KG1 (cell line): Measurements from ENCODE around the gene ITSN1.
"Not testable (repeated sequence)": the region's sequence is repeated elsewhere in the genome, so short reads cannot be mapped to it uniquely, and the experiment has no call there.

Experiments
- DNase-seq: peaks from one replicate; lab custom pipeline; 2025; lab: John Stamatoyannopoulos, UW

The ITSN1 gene

GRCh38 chr21:33682992-33683627, 40.8 kb downstream of the ITSN1 start:
- DNase-seq = no peak

DNA sequence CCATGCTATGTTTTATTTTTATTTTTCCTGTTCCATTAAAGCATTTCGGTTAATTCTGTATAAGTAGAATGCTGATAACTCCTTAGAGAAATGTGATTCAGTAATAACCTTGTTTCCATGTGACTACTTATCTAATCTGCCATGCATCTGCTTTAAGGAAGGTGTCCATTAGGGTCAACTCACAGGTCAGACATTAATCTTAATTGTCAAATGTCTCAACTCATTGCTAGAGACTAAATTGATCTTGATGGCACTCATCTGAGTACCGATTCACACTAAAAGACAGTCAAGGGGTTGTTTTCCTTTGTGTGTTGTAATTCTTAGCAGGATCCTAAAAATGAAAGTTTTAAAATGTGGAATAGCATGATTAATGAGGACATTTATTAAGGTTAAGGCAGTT, 41.8 kb downstream of the ITSN1 start:
- DNase-seq = no peak

DNA sequence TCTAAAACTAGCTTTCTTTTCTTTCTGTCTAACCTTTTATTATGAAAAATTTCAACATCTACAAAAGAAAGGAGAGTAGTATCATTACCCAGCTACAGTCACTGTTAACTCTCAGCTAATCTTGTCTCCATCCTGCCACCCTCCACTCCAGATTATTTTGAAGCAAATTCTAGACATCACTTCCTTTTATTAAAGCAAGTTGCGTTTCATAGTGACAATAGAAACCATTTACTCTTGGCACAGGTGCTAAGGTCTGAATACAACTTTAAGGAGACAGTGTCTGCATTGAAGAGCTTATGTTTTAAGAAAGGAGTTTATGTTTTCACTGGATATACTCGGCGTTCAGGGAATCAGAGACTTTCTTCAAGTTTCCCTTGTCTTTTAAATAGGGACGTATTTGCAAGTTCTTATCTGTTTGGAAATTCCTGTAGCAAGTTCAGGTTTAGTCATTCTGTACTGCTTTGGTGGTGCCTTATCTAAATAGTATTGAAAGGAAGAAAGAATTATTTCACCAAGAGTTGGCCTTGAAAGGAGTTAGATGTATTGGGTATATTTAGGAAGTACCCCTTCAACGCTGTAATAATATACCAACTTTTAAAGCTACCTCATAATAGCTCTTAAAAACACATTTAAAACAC, 42.7 kb downstream of the ITSN1 start:
- no peak for DNase-seq

DNA sequence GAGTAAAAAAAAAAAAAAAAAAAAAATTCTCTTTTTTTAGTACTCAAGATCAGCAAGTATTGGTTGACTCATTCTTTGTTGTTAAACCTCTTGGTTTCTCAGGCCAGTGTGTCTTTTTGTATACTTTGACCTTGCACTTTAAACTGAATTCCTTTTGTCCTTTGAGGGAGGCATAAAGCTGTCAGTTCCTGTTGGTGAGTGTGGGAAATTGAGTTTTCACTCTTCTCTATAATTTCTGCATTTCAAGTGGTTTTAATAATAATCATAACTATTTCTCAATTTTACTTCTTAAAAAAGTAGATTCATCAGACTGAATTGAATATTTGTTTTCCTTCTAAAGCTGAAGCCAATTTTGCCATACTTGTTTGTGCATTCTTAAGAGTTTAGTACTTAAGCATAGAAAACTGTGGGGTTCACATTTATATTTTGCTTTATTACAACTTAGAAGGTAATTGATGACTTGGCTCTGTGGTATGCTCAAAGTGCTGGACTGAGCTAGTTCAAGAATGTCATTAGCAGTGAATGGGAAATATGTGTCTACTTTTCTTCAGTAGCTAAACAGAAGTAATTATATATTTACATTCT, 43.4 kb downstream of the ITSN1 start:
- no peak for DNase-seq

DNA sequence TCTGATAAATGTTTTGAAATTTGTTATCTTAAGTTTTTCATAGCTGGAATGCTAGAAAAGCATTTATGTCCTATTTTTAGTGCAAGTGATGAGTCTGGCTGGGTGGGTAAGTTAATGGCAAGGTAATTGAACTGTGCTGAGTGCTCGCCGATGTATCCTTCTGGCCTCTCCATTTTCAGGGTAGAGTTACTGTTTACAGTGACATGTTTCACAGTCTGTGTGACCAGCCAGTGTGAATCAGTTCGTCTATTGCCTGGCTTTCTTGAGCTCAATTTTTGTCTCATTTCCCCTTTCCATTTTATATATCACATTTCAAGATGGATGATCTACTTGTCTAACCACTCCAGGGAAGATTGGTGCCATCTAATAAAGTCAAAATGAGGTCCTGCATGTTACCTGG, 44.1 kb downstream of the ITSN1 start:
- DNase-seq = no peak

GRCh38 chr21:33687634-33688033, 45.3 kb downstream of the ITSN1 start:
- DNase-seq = no peak

GRCh38 chr21:33688353-33688752, 46.1 kb downstream of the ITSN1 start:
- DNase-seq = no peak

DNA sequence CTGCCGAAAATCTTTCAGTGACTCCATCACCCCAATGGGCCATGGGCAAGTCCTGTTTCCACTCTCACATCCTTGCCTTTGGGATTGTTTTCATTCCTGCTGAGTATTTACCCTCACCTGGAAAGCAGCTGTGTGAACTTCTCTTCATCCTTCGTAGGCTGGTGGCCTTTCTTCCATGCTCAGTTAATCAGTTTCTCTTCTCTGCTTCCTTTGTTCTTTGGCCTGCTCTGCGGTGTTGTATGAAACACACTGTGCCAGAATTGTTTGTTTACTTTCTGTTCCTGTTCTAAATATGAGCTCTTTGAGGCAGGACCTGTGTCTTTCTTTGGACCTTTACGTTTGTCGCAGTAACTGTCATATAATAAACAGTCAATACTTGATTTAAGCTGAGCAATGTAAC, 48.6 kb downstream of the ITSN1 start:
- no peak for DNase-seq

DNA sequence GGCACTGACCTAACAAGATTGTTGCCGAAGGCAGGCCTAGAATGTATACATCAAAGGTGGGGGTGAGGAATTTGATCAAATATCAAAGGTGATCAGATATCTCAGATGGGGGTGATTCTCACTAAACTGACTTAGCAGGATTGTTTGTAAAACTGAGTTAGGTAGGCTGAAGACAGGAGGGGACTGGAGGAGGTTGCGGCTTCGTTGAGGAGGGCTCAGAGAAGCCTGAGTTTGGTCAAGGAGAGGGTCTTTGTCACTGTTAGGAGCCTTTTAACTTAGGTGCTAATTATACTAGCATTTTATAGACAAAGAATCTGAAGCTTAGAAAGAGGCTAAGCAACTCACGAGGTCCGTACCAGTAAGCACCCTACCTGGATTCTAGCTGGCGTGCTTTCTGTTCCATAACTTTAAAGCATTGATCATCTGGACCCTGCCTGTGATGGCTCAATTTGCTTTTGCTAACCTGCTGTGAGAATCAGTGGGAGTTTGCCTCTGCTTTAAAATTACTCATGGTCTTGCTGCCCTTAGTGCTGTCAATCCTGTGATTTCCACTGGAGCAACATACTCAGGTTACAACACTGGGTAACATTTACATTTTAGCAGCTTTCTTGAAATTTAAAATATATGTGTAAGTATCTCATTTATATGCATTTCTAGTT, 49.8 kb downstream of the ITSN1 start:
- no peak for DNase-seq

DNA sequence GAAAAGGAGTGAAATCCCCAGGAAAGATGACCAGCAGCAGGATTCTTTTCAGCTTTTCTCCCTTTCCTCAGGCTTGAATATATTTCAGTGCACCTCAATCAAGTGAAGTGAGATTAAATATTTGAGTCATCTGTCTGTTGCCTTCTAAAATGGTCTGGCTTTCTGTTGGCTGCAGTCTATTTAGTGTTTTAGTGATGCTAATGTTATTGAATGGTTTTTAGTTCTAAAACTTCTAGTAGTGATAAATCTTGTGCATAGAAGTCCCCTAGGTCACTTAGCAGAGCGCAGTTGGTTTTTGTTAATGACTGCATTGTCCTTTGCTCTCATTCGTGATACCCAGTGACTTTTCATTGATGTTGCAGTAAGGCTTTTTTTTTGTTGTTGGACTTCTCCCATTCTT, 53.5 kb downstream of the ITSN1 start:
- no peak for DNase-seq

GRCh38 chr21:33696465-33696864, 54.2 kb downstream of the ITSN1 start:
- DNase-seq = no peak

- DNase-seq = no peak
These were observed 56.0 kb downstream of the ITSN1 start for GRCh38 chr21:33698087-33698860.

- DNase-seq = no peak
These were observed 57.0 kb downstream of the ITSN1 start for GRCh38 chr21:33699277-33699676.

- DNase-seq = no peak
These were observed 58.2 kb downstream of the ITSN1 start for GRCh38 chr21:33700491-33700890.

DNA sequence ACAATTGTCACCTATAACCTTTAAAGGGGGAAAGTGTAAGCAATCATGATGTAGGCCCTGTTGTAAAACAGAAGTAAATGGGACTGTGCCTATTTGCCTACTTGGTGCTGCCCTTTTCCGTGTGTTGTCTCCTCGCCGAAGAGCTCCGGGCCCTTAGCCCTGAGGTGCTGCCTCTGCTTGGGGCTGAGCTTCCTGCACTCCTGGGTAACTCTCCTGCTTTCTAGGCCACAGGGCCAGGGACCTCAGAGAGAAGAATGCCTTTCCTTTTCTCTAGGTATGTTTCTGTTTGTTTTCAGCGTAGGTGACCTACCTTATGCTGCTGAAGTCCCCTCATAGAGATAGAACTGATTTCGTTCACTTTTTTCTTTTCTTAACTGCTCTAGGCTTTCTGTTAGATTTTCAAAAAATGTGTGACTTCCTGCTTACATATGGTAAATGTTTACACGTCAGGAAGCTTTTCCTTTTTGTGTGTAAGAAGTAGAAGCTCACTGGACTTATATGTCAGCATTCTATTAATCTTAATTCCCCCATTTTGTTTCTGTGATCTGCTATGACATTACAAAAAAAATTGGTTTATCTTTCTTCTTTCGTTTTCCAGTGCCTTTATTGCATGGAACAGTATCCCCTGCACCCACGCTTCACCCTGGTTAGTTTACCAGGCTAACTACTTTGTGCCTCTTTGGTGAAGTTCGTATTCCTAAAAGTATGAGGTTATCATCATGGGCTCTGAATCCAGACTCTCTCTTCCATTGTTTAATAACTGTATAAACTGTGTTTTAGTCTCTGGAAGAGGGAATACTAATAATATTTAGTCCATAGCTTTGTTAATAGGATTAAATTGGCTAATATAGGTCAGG, 61.7 kb downstream of the ITSN1 start:
- no peak for DNase-seq

GRCh38 chr21:33707846-33708245, 65.5 kb downstream of the ITSN1 start:
- no peak for DNase-seq

DNA sequence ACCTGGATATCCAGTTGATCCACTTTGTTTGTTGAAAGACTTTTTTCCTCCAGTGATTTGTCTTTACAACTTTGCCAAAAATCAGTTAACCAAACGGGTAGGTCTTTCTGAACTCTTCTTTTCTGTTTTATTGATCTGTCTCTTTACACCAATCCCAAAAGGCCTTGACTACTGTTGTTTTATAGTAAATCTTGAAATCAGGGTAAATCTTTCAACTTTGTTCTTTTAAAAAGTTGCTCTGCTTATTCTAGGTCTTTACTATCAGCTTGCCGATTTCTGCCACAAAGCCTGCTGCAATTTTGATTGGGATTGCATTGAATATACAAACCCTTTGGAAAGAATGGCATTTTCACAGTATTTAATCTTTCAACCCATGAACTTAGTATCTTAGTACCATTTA, 66.6 kb downstream of the ITSN1 start:
- DNase-seq = no peak

- no peak for DNase-seq
These were observed 69.9 kb downstream of the ITSN1 start for GRCh38 chr21:33712022-33712803.

GRCh38 chr21:33721081-33721480, 78.8 kb downstream of the ITSN1 start:
- DNase-seq = no peak

DNA sequence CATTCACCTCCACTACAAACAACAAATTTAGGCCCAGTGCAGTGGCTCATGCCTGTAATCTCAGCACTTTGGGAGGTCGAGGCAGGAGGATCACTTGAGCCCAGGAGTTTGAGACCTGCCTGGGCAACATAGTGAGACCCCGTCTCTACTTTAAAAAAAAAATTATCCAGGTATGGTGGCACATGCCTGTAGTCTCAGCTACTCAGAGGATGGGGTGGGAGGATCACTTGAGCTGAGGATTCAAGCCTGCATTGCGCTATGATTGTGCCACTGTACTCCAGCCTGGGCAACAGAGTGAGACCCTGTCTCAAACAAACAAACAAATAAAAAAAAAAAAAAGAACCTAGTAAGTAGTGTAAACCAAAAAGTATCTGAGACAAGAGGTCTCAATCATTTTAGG, 86.8 kb downstream of the ITSN1 start:
- not testable (repeated sequence) for DNase-seq

DNA sequence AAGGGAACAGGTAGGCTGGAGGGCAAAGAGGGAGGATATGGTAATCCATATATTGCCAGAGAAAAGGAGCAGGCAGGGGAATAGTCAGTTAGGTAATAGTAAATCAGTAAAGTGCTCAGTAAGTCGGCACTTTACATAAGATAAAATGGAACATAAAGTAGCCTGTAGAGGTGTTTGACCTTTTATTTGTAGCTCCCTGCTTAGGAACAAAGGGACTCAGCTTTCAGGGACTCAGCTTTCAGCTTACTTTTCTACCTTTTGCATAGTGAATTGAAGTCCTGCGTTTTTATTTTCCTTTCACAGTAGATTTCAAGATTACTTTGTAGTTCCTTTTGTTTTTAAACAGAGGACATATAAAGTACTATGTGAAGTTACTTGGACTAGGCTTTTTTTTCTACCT, 87.3 kb downstream of the ITSN1 start:
- DNase-seq = no peak
